WERI-Rb-1 (cell line): ENCODE data around the gene CA5A.

ENCODE experiments used
- DNase-seq: peaks from one replicate; pipeline ENCODE4 v3.0.0-alpha.2; 2020
- H3K27ac ChIP-seq: fragments of 250-450 bp; sonication (Bioruptor Pico); 2 replicates; pipeline ENCODE4 v1.5.1; 2020; ENCODE audit warnings: mild to moderate bottlenecking, moderate library complexity
- H3K27me3 ChIP-seq: fragments of 250-450 bp; sonication (Bioruptor Pico); 2 replicates; pipeline ENCODE4 v1.5.1; 2021; ENCODE audit warnings: mild to moderate bottlenecking, low read depth, moderate library complexity; ENCODE audit not compliant: insufficient read depth, severe bottlenecking
- H3K36me3 ChIP-seq: fragments of 250-450 bp; sonication (Bioruptor Pico); 2 replicates; pipeline ENCODE4 v1.5.1; 2020; ENCODE audit warnings: mild to moderate bottlenecking, moderate library complexity
- H3K4me3 ChIP-seq: 2 replicates; pipeline ENCODE4 v1.5.1; 2011; ENCODE audit warnings: low read depth, mild to moderate bottlenecking, control low read depth, low read length
- H3K9me3 ChIP-seq: fragments of 250-450 bp; sonication (Bioruptor Pico); 2 replicates; pipeline ENCODE4 v1.5.1; 2021; ENCODE audit warnings: mild to moderate bottlenecking, moderate library complexity; ENCODE audit not compliant: severe bottlenecking
- CTCF ChIP-seq: IDR thresholded peaks from 2 replicates; pipeline ENCODE4 v1.5.1; 2011; ENCODE audit warnings: low read depth, mild to moderate bottlenecking, control low read depth, inconsistent platforms, low read length

The CA5A gene

GRCh38 chr16:87959391-87959990 is 23.2 kb upstream of the CA5A start:
- Histone ChIP-seq H3K27me3 (no peaks in the 10 kb centered on the region), H3K4me3 (no peak overlapping the region), H3K27ac (peak overlapping the region; percentile 47), H3K9me3 (no peaks in the 10 kb centered on the region), H3K36me3 (no peaks in the 10 kb centered on the region; the same call in 1 of the 2 replicates)
- peak; percentile 36 for DNase-seq
- TF ChIP-seq CTCF: no peak

GRCh38 chr16:87958632-87959031 is 22.3 kb upstream of the CA5A start:
- H3K4me3 ChIP-seq: no peak overlapping the region
- peak; percentile 34 for DNase-seq
- no peaks in the 10 kb centered on the region for H3K27me3 ChIP-seq
- H3K27ac ChIP-seq: peak overlapping the region; percentile 47
- no peaks in the 10 kb centered on the region for H3K9me3 ChIP-seq
- no peaks in the 10 kb centered on the region; the same call in 1 of the 2 replicates for H3K36me3 ChIP-seq
- no peak for TF ChIP-seq CTCF

- Histone ChIP-seq H3K27me3 (no peaks in the 10 kb centered on the region), H3K9me3 (no peaks in the 10 kb centered on the region), H3K27ac (no peak overlapping the region), H3K4me3 (no peak overlapping the region), H3K36me3 (no peaks in the 10 kb centered on the region; the same call in 1 of the 2 replicates)
- no peak for TF ChIP-seq CTCF
- no peak for DNase-seq
Measured at GRCh38 chr16:87957296-87958094, 21.2 kb upstream of the CA5A start.

- Histone ChIP-seq H3K27ac (no peak overlapping the region; the same call in 1 of the 2 replicates), H3K36me3 (no peaks in the 10 kb centered on the region; the same call in 1 of the 2 replicates), H3K9me3 (no peaks in the 10 kb centered on the region), H3K4me3 (no peak overlapping the region), H3K27me3 (no peaks in the 10 kb centered on the region)
- DNase-seq: peak; percentile 45
- TF ChIP-seq CTCF: peak; percentile 25; the same call in 1 of the 2 replicates
Measured at GRCh38 chr16:87956365-87957231, 20.3 kb upstream of the CA5A start.

GRCh38 chr16:87956098-87956364 is 19.7 kb upstream of the CA5A start:
- H3K4me3 ChIP-seq: no peak overlapping the region

More at GRCh38 chr16:87956098-87956364, 19.7 kb upstream of the CA5A start:
- no peak for DNase-seq
- H3K27me3 ChIP-seq: no peaks in the 10 kb centered on the region
- H3K36me3 ChIP-seq: no peaks in the 10 kb centered on the region; the same call in 1 of the 2 replicates
- TF ChIP-seq CTCF: no peak
- no peak overlapping the region for H3K27ac ChIP-seq
- H3K9me3 ChIP-seq: no peaks in the 10 kb centered on the region
